GM19193 (cell line): ENCODE results near the gene ST3GAL6.

ENCODE experiments used
- POLR2A ChIP-seq: IDR thresholded peaks from 4 replicates; pipeline ENCODE4 v1.6.1; 2011; ENCODE audit not compliant: insufficient read depth, insufficient read length; ENCODE audit errors: extremely low read depth

The ST3GAL6 gene

GRCh38 chr3:98798820-98799219 lies 35.7 kb downstream of the ST3GAL6 start:
- no peak for TF ChIP-seq POLR2A

- no peak for TF ChIP-seq POLR2A
Measured at GRCh38 chr3:98799479-98799878, 36.3 kb downstream of the ST3GAL6 start.

GRCh38 chr3:98800401-98800800 lies 37.3 kb downstream of the ST3GAL6 start:
- no peak for TF ChIP-seq POLR2A

GRCh38 chr3:98801043-98801747 lies 38.1 kb downstream of the ST3GAL6 start:
- no peak for TF ChIP-seq POLR2A

- TF ChIP-seq POLR2A = no peak
Measured at GRCh38 chr3:98805571-98805970, 42.4 kb downstream of the ST3GAL6 start.

GRCh38 chr3:98806521-98806920 lies 43.4 kb downstream of the ST3GAL6 start:
- no peak for TF ChIP-seq POLR2A

- no peak for TF ChIP-seq POLR2A
Measured at GRCh38 chr3:98807011-98807410, 43.9 kb downstream of the ST3GAL6 start.

- TF ChIP-seq POLR2A = no peak
Measured at GRCh38 chr3:98807561-98807960, 44.4 kb downstream of the ST3GAL6 start.

- no peak for TF ChIP-seq POLR2A
Measured at GRCh38 chr3:98808071-98808470, 44.9 kb downstream of the ST3GAL6 start.

GRCh38 chr3:98809557-98809956 lies 46.4 kb downstream of the ST3GAL6 start:
- no peak for TF ChIP-seq POLR2A

- TF ChIP-seq POLR2A = no peak
Measured at GRCh38 chr3:98811048-98811447, 47.9 kb downstream of the ST3GAL6 start.

GRCh38 chr3:98812851-98813374 lies 49.8 kb downstream of the ST3GAL6 start:
- TF ChIP-seq POLR2A = no peak

- TF ChIP-seq POLR2A = no peak
Measured at GRCh38 chr3:98814817-98815420, 51.8 kb downstream of the ST3GAL6 start.

- no peak for TF ChIP-seq POLR2A
Measured at GRCh38 chr3:98817547-98818041, 54.5 kb downstream of the ST3GAL6 start.

- no peak for TF ChIP-seq POLR2A
Measured at GRCh38 chr3:98821063-98821462, 57.9 kb downstream of the ST3GAL6 start.

- no peak for TF ChIP-seq POLR2A
Measured at GRCh38 chr3:98823791-98824190, 60.7 kb downstream of the ST3GAL6 start.
